Endothelial cell of umbilical vein (primary cell): ENCODE results near the gene ADARB1.

Source experiments
- EZH2 ChIP-seq: IDR thresholded peaks from 2 replicates; pipeline ENCODE4 v1.6.1; 2012; ENCODE audit warnings: borderline replicate concordance, low read depth, mild to moderate bottlenecking, moderate library complexity, low read length, inconsistent platforms; ENCODE audit not compliant: severe bottlenecking
- FOS ChIP-seq: IDR thresholded peaks from 2 replicates; pipeline ENCODE4 v1.6.1; 2011; ENCODE audit warnings: mild to moderate bottlenecking, low read length, moderate library complexity, borderline replicate concordance; ENCODE audit not compliant: insufficient read depth
- JUN ChIP-seq: IDR thresholded peaks from 2 replicates; pipeline ENCODE4 v1.6.1; 2011; ENCODE audit warnings: borderline replicate concordance, low read depth; ENCODE audit not compliant: insufficient read length, insufficient read depth
- POLR2A ChIP-seq: IDR thresholded peaks from 2 replicates; pipeline ENCODE4 v1.6.1; 2012; ENCODE audit warnings: low read depth, mild to moderate bottlenecking, control low read depth, low read length
- POLR2AphosphoS5 ChIP-seq: IDR thresholded peaks from 2 replicates; pipeline ENCODE4 v1.6.1; 2012; ENCODE audit warnings: low read depth, mild to moderate bottlenecking, control low read depth, low read length, moderate library complexity; ENCODE audit not compliant: insufficient read depth
- TF ChIP-seq, protein P1 (sequence below), 2 donors: IDR thresholded peaks; 1 replicate in 1 of 2; 2 replicates in 1 of 2; pipeline ENCODE4 v1.5.1; 2011; ENCODE audit warnings: low read length in 2 of 2, mild to moderate bottlenecking in 2 of 2, moderate library complexity in 2 of 2, control low read depth in 1 of 2, inconsistent platforms in 1 of 2, low read depth in 1 of 2; ENCODE audit not compliant: insufficient read depth in 1 of 2; ENCODE audit errors: extremely low read depth in 1 of 2
- TF ChIP-seq, protein P2 (sequence below): IDR thresholded peaks from 2 replicates; pipeline ENCODE4 v1.6.1; 2011; ENCODE audit not compliant: insufficient read depth, insufficient read length

DNA sequence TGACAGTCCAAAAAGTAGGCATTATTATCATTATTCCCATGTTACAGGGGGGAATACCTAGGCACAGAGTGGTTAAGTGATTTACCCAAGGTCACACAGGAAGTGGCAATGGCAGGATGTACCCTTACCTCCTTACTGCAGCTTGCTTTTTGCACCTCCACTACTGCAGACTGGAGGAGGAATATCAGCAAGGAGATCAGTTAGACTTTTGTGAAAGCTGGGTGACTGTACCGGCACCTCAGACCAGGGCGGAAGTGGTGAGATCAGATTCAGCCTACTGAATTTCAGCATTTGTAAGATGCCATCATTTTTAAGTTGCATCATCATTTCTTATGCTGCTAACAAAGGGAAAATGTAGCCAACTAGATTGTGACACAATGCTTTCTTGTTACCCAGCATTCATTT lies 4.5 kb downstream of the ADARB1 start:
- TF ChIP-seq, protein P1, sequence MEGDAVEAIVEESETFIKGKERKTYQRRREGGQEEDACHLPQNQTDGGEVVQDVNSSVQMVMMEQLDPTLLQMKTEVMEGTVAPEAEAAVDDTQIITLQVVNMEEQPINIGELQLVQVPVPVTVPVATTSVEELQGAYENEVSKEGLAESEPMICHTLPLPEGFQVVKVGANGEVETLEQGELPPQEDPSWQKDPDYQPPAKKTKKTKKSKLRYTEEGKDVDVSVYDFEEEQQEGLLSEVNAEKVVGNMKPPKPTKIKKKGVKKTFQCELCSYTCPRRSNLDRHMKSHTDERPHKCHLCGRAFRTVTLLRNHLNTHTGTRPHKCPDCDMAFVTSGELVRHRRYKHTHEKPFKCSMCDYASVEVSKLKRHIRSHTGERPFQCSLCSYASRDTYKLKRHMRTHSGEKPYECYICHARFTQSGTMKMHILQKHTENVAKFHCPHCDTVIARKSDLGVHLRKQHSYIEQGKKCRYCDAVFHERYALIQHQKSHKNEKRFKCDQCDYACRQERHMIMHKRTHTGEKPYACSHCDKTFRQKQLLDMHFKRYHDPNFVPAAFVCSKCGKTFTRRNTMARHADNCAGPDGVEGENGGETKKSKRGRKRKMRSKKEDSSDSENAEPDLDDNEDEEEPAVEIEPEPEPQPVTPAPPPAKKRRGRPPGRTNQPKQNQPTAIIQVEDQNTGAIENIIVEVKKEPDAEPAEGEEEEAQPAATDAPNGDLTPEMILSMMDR (IDR thresholded peaks at IDR 0.05; ENCODE audit: extremely low read depth in 1 of 2, insufficient read depth in 1 of 2, low read depth in 1 of 2, low read length in 2 of 2), result no peak
- TF ChIP-seq EZH2, result no peak
- TF ChIP-seq JUN, result peak; percentile 11
- TF ChIP-seq POLR2AphosphoS5, result no peak
- no peak for TF ChIP-seq POLR2A
- TF ChIP-seq, protein P2, sequence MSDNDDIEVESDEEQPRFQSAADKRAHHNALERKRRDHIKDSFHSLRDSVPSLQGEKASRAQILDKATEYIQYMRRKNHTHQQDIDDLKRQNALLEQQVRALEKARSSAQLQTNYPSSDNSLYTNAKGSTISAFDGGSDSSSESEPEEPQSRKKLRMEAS, result no peak
- TF ChIP-seq FOS, result no peak
